ENCODE results near the gene CDRT4.
"Not testable (repeated sequence)": the region's sequence is repeated elsewhere in the genome, so short reads cannot be mapped to it uniquely, and the experiment has no call there.

The CDRT4 gene

DNA sequence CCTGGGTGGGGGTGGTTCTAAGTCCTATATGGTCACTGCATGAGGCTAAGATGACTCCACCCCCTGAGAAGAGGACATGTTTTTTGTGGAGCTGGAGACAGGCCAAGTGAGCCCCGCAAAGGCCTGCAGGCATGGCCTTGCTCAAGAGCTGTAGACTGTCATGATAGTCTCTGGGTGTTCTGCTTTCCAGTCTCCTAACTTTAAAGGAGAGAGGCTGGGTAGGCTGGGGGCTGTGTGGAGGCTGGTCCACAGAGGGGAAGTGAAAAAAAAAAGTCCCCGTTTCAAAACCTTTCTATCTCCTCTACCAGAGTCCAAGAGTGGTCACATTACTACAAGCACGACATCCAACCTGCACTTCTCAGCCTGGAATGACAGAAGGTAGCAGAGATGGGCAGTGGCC lies 27.1 kb downstream of the CDRT4 start:
- peaks cover 4% of the 10 kb centered on the region; the same call in 1 of the 2 replicates for H3K36me3 ChIP-seq (ENCODE audit: insufficient read depth, low read length)
- no peaks in the 10 kb centered on the region for H3K9me3 ChIP-seq (ENCODE audit: control insufficient read depth, insufficient read depth, low read length)
- no peak overlapping the region for H3K9ac ChIP-seq (ENCODE audit: low read depth, low read length)
- no peaks in the 10 kb centered on the region for H3K4me1 ChIP-seq (ENCODE audit: insufficient read depth, low read length)

DNA sequence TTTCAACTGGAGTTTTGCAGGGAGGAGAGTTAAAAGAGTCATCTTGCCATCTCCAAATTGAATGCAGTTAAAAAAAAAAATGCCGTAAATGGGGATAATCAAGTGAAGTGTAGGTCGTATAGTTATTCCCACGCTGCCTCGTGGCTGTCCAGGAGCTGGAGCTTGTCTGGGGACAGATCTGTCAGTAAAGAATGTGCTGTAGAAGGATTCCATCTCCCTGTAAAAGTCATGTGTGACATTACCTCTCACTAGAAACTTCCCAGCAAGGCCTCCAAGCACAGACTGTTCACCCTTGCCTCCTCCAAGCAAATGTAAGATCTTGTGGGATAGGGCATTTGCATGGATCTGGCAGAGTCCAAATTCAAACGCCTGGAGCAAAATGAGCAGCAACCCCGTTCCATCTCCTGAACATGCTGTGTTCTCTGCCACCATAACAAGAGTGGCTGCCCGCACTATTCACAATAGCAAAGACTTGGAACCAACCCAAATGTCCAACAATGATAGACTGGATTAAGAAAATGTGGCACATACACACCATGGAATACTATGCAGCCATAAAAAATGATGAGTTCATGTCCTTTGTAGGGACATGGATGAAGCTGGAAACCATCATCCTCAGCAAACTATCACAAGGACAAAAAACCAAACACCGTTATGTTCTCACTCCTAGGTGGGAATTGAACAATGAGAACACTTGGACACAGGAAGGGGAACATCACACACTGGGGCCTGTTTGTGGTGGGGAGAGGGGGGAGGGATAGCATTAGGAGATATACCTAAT lies 28.0 kb downstream of the CDRT4 start:
- not testable (repeated sequence) for H3K4me1 ChIP-seq (ENCODE audit: insufficient read depth, low read length); H3K9me3 ChIP-seq (ENCODE audit: control insufficient read depth, insufficient read depth, low read length); H3K9ac ChIP-seq (ENCODE audit: low read depth, low read length); H3K36me3 ChIP-seq (ENCODE audit: insufficient read depth, low read length)

DNA sequence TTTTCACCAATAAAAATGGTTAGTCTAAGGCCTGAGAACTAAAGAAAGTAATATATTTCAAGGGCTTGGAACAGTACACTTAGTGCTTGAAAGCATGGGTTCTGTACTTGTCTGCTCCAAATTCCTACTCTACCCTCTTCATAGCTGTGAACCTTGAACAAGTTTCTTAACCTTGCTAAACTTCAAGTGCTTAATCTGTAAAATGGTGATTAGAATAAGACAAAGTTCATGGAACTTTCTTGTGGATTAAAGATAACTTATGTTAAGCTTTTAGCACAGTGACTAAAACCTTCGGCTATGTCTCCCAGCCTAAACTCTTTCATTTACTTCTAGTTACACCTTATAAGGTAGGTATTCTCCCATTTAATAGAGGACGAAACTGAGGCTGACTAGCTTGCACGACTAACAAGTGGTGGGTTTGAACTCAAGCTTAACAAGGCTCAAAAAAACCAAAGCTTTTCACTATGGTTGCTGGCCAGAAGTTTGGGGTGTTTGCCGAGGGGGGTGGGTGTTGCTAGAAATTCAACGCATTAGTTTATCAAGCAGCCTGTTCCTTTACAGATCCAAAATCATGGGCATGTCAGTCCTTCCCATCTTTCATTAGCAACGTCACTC lies 28.8 kb downstream of the CDRT4 start:
- peaks cover 4% of the 10 kb centered on the region; the same call in 1 of the 2 replicates for H3K36me3 ChIP-seq (ENCODE audit: insufficient read depth, low read length)
- H3K9ac ChIP-seq (ENCODE audit: low read depth, low read length): no peak overlapping the region
- H3K9me3 ChIP-seq (ENCODE audit: control insufficient read depth, insufficient read depth, low read length): no peaks in the 10 kb centered on the region
- H3K4me1 ChIP-seq (ENCODE audit: insufficient read depth, low read length): no peaks in the 10 kb centered on the region

DNA sequence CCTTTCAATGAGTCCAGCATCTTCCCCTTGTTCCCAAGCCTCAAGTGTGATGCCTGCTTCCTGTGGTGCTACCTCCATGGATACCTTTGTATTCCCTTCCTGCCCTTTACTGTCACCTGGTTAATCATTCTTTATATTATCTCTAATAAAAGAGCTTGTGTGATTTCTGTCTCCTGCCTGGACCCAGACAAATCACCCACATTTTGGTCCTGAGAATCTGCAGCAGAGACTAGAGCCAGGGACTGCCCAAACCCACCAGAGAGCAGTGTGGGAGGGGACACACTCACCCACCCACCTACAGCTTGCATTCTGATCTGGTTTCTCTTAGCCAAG lies 30.2 kb downstream of the CDRT4 start:
- no peaks in the 10 kb centered on the region for H3K4me1 ChIP-seq (ENCODE audit: insufficient read depth, low read length)

DNA sequence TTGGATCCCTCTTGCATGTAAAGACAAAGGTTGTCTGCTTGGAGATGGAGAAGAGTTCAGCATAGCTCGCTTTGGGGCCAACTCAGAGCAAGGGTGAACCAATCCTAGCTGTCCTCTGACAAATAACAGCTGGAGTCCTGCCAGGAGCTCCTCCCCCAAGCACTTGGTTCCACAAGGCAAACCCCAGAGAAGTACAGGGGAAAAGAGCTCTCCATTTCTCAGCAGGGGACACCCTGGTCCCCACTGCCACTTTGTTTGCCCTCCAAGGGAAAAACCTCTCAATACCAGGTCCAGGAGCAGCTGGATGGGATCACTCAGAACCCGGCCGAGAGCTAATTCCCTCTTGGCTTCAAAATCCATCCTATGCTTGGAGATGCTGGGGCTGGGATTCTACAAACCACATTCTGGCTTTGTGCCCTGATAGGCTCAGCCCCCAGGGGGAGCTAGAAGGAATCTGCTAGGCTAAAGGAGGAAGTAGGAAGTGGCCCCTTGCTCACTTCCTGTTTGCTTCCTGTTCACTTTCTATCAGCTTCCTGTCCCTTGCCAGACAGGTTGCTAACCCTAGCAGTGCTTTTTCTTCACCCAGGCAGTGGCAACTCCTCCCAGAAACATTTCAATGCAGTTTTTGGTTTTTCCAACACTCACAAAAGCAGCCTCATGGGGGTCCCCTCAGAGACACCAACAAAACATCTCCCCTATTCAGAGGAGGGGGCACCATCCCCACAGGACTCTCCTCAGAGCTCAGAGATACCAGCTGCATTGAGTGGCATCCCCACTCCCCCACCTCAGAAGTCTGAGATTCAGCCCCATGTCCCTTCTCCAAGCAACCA lies 30.7 kb downstream of the CDRT4 start:
- no peaks in the 10 kb centered on the region for H3K4me1 ChIP-seq (ENCODE audit: insufficient read depth, low read length)
- H3K9ac ChIP-seq (ENCODE audit: low read depth, low read length): no peak overlapping the region
- H3K9me3 ChIP-seq (ENCODE audit: control insufficient read depth, insufficient read depth, low read length): no peaks in the 10 kb centered on the region
- peaks cover 4% of the 10 kb centered on the region; the same call in 1 of the 2 replicates for H3K36me3 ChIP-seq (ENCODE audit: insufficient read depth, low read length)

More for the DNA sequence above, 30.2 kb downstream of the CDRT4 start:
- H3K9ac ChIP-seq (ENCODE audit: low read depth, low read length): no peak overlapping the region
- peaks cover 4% of the 10 kb centered on the region; the same call in 1 of the 2 replicates for H3K36me3 ChIP-seq (ENCODE audit: insufficient read depth, low read length)
- H3K9me3 ChIP-seq (ENCODE audit: control insufficient read depth, insufficient read depth, low read length): no peaks in the 10 kb centered on the region

DNA sequence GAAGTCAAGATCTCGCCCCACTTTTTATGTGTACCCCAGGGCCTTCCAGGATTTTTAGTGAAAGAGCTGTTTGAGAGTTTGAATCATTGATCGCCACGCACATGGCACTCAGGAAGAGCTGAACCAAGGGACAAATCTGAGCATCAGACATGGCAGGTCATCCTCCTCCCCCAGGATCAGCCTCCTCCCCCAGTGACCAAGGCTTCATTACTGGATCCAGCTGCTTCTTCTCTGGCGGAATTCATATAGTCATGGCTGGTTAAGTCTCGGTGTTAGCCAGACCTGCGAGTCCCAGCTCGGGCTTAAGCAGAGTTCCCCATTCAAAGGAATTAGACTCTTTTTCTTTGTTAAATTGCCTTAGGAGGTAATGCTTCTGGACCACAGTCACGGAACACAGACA lies 32.5 kb downstream of the CDRT4 start:
- Histone ChIP-seq H3K9me3 (ENCODE audit: control insufficient read depth, insufficient read depth, low read length) (no peaks in the 10 kb centered on the region), H3K9ac (ENCODE audit: low read depth, low read length) (no peak overlapping the region), H3K36me3 (ENCODE audit: insufficient read depth, low read length) (peaks cover 4% of the 10 kb centered on the region; the same call in 1 of the 2 replicates), H3K4me1 (ENCODE audit: insufficient read depth, low read length) (no peaks in the 10 kb centered on the region)

DNA sequence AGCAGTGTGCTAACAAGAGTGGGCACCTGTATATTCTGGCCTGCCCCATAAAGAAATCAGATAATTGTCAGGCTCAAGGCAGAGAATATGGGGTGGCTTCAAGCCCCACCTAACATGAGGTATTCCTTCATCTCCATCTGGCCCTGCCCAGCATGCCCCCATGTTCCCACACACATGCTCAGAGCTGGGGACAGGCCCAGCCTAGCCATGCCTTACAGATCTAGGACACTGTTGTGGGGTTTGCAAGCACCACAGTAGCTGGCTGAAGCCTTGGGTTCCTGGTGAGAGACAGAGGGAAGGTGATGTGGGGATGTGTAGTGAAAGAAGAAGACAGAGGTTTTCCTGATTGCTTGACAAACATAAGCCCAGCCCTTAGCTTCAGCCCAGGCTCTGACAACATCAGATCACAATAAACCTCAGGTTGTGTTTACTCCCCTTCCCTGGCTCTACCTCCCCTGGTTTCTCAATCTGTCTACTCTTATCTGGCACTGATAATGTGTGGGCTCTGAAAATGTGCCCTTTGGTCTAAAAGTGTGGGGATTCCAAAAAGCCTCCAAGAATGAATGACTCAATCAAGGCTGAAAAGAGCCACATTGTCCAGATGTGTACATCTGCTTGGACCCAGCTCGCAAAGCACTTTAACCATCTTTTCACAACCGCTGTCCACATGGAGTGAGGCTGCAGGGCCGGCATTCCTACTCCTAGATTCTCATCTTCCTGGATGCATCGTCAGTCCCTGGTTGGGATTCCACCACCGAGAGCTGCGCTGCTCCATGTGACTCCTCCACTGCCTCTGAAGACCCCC lies 34.4 kb downstream of the CDRT4 start:
- Histone ChIP-seq H3K9me3 (ENCODE audit: control insufficient read depth, insufficient read depth, low read length) (no peaks in the 10 kb centered on the region), H3K36me3 (ENCODE audit: insufficient read depth, low read length) (peaks cover 4% of the 10 kb centered on the region; the same call in 1 of the 2 replicates), H3K9ac (ENCODE audit: low read depth, low read length) (no peak overlapping the region), H3K4me1 (ENCODE audit: insufficient read depth, low read length) (no peaks in the 10 kb centered on the region)

DNA sequence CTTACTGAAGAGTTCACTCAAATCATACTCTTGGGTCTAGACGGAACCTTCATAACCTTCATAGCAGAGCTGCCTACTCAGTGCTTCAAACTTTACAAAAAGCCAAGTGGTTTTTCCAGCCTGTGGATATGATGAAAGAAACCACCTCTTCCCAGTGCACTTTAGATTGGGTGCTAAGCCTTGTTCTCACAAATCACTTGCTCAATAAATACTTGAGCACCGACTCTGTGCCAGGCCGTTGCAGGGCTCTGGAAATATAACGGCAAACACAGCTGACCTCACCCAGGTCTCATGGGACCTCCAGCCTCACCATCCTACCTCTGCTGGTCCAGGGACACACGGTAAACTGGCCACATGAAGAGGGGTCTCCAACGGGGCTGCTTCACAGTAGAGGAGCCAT lies 35.7 kb downstream of the CDRT4 start:
- no peak overlapping the region for H3K9ac ChIP-seq (ENCODE audit: low read depth, low read length)
- H3K36me3 ChIP-seq (ENCODE audit: insufficient read depth, low read length): peaks cover 4% of the 10 kb centered on the region; the same call in 1 of the 2 replicates
- no peaks in the 10 kb centered on the region for H3K4me1 ChIP-seq (ENCODE audit: insufficient read depth, low read length)
- no peaks in the 10 kb centered on the region for H3K9me3 ChIP-seq (ENCODE audit: control insufficient read depth, insufficient read depth, low read length)

DNA sequence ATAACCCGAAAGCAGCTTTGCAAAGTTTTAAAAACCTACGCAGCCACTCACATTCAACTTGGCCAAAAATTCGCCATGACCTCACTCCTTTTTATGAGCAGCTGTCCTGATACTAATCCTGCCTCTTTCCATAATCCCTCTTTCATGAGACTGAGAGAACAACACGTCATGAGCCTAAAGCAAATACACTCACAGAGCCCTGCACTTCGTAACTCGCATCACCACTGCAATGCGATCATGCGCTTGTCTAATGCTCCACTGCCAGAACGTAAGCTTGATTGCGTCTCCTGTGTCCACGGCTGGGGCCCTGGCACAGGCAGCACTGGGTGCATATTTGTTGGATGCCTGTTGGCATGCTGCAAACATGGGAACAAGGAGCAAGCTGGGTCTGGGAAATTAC lies 36.2 kb downstream of the CDRT4 start:
- no peaks in the 10 kb centered on the region for H3K9me3 ChIP-seq (ENCODE audit: control insufficient read depth, insufficient read depth, low read length)
- no peak overlapping the region for H3K9ac ChIP-seq (ENCODE audit: low read depth, low read length)
- no peaks in the 10 kb centered on the region for H3K36me3 ChIP-seq (ENCODE audit: insufficient read depth, low read length)
- H3K4me1 ChIP-seq (ENCODE audit: insufficient read depth, low read length): no peaks in the 10 kb centered on the region

DNA sequence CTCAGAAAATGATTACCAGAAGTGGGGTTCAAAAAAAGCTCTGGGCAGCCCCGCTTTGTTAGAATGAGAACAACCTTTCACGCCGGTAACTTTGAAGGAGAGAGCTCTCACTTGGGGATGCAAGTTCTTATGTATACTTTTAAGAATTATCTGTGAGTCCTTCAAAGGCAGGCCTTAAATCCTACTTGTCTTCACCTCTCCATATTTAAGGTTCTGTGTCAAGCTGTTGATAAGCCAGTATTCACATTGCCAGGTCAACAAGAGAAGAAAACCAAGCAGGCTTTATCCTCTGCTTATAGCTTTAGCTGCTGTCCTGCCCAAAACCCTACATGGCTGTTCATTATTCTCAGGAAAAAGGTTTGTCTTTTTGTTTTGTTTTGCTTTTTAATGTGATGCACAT lies 42.9 kb downstream of the CDRT4 start:
- no peaks in the 10 kb centered on the region for H3K9me3 ChIP-seq (ENCODE audit: control insufficient read depth, insufficient read depth, low read length)
- H3K36me3 ChIP-seq (ENCODE audit: insufficient read depth, low read length): no peaks in the 10 kb centered on the region
- H3K9ac ChIP-seq (ENCODE audit: low read depth, low read length): no peak overlapping the region
- peaks cover 5% of the 10 kb centered on the region for H3K4me1 ChIP-seq (ENCODE audit: insufficient read depth, low read length)

DNA sequence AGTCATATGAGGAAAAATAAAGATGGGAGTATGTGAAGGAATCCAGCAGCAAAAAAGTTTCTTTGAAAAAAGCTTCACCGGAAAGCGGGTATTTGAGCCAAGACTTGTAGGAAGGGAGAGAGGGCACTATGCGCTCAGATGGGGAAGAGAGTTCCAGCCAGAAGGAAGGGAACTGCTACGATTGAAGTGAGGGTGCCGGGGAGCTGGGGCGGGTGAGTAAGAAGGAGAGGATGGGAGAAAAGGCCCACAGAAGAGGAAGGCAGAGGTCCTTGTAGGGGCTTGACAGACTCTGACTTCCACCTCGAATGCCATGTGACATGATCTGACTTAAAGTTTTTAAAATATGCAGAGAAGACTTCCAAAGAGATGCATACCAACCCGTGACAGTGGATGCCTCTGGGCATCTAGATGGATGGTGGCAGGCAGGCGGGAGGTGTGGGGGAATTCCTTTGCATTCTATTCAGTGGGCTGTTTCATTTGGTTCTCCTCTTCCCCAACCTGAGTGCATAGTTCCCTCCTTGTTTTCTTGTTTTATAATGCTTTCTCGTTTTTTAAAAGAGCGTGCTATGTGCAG lies 44.9 kb downstream of the CDRT4 start:
- no peaks in the 10 kb centered on the region for H3K36me3 ChIP-seq (ENCODE audit: insufficient read depth, low read length)
- H3K9ac ChIP-seq (ENCODE audit: low read depth, low read length): no peak overlapping the region
- H3K4me1 ChIP-seq (ENCODE audit: insufficient read depth, low read length): peaks cover 5% of the 10 kb centered on the region
- no peaks in the 10 kb centered on the region for H3K9me3 ChIP-seq (ENCODE audit: control insufficient read depth, insufficient read depth, low read length)

DNA sequence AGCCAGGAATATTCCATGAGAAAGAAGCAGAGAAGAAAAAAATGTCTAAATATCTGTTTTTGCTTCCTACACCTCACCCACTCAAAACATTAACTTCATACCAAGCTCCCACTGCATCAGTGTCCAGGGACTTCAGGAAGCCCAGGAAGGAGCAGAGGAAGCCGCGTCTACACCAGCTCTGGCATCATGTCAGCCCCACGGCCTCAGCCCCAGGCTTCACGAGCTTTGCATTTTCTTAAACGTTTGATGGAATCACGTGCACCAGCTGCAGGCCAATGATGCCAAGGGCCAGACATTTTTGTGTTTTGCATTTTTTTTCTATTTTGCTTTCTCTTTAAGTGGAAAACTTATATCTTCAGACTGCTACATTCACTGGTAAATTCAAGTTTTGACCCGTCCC lies 48.6 kb downstream of the CDRT4 start:
- Histone ChIP-seq H3K4me1 (ENCODE audit: insufficient read depth, low read length) (peaks cover 5% of the 10 kb centered on the region), H3K36me3 (ENCODE audit: insufficient read depth, low read length) (no peaks in the 10 kb centered on the region), H3K9ac (ENCODE audit: low read depth, low read length) (no peak overlapping the region), H3K9me3 (ENCODE audit: control insufficient read depth, insufficient read depth, low read length) (no peaks in the 10 kb centered on the region)

DNA sequence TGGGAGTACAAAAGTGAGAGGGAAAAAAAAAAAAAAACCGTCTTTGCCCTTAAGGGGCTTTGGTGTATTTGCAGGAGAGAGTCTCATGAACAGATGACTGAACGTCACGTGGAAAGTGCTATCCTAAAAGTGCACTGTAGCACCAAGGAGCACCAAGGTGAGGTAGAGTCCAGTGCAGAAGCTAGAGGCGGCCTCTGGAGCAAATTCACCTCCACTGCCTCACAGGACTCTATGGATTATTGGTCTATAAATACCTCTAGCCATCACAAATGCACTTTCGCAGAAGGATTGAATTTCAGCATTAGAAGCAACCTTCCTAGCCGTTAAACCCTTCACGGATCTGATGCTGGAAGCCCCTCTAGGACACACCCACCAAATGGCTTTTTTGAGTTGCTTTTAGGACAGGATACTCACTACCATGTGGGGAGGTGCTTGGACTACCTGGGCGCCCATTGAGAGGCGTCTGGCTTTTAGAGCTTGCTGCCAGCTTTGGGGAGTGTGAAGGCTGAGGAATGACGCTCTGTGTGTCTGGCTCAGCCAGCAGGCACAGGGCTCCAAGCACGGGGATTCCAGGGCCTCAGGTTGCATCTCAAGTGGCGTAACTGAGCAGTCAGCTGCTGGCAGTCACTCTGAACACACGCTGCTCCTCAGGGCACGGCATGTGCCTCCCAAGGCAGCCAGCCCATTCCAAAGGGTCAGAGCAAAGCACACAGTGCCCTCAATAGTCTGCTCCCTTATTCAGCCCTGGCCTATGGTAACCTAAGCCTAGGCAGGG lies 52.7 kb downstream of the CDRT4 start:
- H3K36me3 ChIP-seq (ENCODE audit: insufficient read depth, low read length): no peaks in the 10 kb centered on the region
- no peaks in the 10 kb centered on the region for H3K4me1 ChIP-seq (ENCODE audit: insufficient read depth, low read length)
- no peaks in the 10 kb centered on the region for H3K9me3 ChIP-seq (ENCODE audit: control insufficient read depth, insufficient read depth, low read length)
- no peak overlapping the region for H3K9ac ChIP-seq (ENCODE audit: low read depth, low read length)

Measured in ES-I3 (cell line).